OCI-LY1 (cell line): Measurements from ENCODE around the gene KCNJ3.

Experiments
- EZH2 ChIP-seq: fragments of 200-600 bp; sonication (generic), shearing (Covaris generic); IDR thresholded peaks from 2 replicates; pipeline ENCODE4 v1.8.0; 2017; ENCODE audit warnings: borderline replicate concordance, mixed run types, mild to moderate bottlenecking, antibody characterized with exemption, low read length, moderate library complexity, mixed read lengths
- TF ChIP-seq, protein P1 (sequence below): fragments of 200-600 bp; sonication (generic), shearing (Covaris generic); IDR thresholded peaks from 2 replicates; pipeline ENCODE4 v1.5.1; 2017; ENCODE audit warnings: mild to moderate bottlenecking, antibody characterized with exemption, low read length, moderate library complexity, mixed read lengths

DNA sequence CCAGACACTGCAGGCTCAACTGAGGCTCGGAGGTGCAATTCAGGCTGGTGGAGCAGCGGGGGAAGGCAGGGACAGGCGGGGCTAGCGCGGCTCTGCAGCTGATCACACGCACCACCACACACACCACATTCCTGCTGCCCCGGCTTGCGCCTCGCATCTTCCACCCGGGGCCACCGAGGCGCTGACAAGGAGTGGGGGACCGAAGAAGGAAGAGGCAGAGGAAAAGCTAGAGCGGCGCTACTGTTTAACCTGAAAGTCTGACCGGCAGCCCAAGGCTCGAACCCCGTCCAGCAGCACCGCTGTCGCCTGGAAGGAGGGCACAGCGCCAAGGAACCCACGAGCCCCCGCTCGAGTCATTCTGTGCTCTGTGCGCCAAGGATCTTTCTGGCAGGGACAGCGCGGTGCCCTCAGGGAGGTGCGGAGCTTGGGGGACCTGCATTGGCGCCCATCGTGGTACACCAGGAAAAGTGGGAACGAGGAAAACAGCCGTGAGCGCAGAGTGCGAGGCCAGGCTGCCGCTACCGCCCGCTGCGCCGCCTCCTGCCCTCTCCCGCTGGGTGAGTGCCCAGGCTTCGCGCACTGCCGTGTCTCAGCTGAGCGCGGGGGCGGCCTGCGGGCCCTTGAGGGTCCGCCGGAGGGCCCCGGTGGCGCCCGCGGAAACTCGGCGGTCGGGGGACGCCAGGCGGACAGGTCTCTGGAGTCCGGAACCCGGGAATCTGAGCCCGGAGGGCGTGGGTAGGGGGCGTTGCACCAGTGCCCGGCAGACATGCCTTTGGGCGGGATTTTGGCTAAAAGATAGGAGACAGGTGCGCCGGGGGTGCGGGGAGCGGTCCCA, 860 bp upstream of the KCNJ3 start:
- TF ChIP-seq, protein P1, sequence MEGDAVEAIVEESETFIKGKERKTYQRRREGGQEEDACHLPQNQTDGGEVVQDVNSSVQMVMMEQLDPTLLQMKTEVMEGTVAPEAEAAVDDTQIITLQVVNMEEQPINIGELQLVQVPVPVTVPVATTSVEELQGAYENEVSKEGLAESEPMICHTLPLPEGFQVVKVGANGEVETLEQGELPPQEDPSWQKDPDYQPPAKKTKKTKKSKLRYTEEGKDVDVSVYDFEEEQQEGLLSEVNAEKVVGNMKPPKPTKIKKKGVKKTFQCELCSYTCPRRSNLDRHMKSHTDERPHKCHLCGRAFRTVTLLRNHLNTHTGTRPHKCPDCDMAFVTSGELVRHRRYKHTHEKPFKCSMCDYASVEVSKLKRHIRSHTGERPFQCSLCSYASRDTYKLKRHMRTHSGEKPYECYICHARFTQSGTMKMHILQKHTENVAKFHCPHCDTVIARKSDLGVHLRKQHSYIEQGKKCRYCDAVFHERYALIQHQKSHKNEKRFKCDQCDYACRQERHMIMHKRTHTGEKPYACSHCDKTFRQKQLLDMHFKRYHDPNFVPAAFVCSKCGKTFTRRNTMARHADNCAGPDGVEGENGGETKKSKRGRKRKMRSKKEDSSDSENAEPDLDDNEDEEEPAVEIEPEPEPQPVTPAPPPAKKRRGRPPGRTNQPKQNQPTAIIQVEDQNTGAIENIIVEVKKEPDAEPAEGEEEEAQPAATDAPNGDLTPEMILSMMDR, result no peak
- no peak for TF ChIP-seq EZH2
